IPS DF 4.7 (cell line): ENCODE data around the gene ANKRD49.

Source experiments
- DNase-seq: peaks from one replicate; pipeline ENCODE4 v3.0.0-alpha.2; 2013; ENCODE audit warnings: low spot score; ENCODE audit errors: extremely low read depth

Gene ANKRD49, protein sequence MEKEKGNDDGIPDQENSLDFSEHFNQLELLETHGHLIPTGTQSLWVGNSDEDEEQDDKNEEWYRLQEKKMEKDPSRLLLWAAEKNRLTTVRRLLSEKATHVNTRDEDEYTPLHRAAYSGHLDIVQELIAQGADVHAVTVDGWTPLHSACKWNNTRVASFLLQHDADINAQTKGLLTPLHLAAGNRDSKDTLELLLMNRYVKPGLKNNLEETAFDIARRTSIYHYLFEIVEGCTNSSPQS

DNA sequence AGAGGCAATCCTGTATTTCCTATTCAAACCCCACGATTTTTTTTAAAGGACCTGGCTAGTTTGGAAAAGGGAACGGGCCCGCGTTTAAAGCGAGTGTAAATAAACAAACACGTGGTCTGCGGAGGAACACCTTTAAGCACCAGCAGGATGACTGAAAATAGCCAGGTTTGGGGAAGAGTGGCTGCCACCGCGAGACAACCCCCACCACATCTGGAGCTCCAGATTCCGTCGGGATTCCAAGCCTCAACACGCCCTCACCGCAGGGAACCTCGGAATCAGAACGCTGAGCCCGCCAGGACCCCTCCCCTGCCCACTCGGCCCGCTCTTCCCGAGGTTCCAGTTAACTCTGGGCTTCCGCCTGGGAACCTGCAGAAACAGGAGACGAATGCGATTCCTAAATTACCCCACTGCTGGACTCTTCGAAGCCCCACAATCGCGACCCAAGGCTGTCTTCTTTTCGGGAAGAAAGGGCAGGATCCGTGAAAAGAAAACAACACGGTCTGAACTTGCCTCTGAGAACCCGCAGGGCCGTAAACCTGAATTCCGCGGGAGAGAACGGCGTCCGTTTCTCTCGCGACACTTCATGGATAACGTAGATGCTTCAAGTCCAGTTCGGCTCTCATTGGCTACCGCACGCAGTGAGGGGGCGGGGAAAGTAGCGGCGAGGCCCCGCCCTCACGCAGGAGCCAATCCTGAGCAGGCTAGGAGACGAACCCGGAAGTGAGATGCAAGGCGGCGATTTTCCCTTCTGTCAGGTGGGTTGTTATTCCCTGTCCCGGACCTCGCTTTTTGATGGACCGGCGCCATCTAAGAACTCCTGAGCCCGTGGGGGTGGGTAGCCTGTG is at the start of gene ANKRD49, which contains the start of gene MRE11:
ANKRD49 (plus strand) TSS at position 704 of the 845 bp plus-strand sequence. CDS start 2,710 bp downstream, outside the sequence.
MRE11 (minus strand) TSS at position 564 of the 845 bp plus-strand sequence. CDS start 1,043 bp downstream, outside the sequence.
- peak; percentile 84 for DNase-seq

DNA sequence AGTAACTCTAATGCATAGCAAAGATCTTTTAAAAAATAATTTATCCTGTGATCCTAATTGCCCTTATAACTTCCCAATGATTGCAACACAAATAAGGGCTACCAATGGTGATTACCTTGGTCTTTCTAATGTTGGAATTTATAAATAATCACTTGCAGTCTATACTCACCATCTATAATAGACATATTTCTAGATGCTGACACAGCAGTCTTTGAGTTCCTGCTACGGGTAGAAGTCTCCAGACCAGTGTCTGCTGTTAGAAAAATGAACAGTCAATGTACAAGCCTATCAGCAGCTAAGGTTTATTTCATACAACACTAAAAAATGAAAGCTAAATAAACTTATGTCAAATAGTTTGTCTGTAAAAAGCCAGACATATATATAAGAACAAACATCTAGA is 48.1 kb upstream of the ANKRD49 start:
- no peak for DNase-seq

DNA sequence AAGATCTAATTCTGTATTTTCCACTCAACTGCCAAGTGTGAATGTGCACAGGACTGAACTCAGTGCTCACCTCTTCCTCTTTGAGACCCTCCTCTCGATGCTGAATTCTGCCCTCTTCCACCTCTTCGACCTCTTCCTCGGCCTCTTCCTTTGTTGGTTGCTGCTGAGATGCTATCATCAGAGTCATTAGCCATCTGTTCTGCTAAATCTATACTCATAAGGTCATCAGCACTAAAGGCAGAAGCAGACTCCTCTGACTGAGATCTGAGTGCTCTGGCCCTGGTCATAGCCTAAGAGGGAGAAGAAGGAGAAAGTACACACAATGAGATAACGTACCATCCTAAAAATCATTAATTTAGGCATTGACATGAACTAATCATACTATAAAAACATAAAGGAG is 46.6 kb upstream of the ANKRD49 start:
- no peak for DNase-seq

DNA sequence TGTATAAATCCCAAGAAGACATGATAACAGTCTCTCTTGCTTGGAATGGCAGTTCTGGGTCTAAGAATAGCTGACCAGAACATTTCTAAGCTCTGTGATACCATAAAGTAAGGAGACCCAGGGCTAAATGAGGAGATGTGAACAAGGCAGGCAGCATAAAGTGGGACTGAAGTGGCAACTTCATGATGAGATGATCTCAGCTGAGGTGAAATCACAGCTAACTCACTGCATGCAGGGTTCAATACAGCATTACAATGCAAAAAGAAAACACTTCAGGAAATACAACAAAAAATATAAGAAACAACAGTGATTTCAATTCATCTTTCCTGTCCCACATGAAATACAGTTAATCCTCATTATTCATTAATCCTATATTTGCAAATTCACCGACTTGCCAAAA is 44.8 kb upstream of the ANKRD49 start:
- no peak for DNase-seq

DNA sequence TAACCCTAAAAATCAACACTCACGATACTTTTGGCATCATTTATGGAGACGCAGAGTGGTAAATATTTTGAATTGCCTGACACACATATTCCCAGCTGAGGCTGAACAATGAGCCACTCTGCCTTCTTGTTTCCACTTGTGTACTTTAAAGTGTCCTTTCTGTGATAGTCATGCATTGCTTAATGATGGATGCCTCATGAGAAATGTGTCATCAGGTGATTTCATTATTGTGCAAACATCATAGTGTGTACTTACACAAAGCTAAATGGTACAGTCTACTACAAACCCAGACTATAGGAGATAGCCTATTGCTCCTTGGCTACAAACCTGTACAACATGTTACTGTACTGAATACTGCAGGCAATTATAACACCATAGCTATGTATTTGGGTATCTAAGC is 44.3 kb upstream of the ANKRD49 start:
- no peak for DNase-seq

DNA sequence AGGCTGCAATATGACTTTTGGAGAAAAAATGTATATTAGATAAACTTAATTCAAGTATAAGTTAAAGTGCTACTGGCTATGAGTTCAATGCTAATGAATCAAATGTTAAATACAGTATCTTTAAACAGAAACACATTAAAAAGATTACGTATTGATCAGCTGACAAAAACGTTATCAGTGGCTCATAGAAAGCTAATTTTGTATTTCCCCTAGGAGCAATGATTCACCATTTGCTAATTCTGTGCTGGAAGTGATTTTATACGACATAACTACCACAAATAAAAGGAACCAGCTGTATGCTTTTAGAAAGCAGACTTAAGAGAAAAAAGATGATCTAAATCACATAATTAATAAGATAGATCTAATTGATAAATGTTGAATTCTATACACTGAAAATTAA is 43.7 kb upstream of the ANKRD49 start:
- no peak for DNase-seq

DNA sequence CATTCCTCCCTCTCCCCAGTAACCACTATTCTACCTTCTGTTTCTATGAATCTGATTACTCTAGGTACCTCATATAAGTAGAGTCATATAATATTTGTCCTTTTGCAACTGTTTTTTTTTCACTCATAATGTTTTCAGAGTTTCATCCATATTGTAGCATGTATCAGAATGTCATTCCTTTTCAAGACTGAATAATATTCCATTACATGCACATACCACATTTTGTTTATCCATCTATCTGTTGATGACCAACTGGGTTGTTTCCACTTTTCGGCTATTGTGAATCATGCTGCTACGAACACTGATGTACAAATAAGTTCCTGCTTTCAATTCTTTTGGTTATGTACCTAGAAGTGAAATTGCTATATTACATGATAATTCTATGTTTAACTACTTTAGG is 40.8 kb upstream of the ANKRD49 start:
- DNase-seq: no peak

DNA sequence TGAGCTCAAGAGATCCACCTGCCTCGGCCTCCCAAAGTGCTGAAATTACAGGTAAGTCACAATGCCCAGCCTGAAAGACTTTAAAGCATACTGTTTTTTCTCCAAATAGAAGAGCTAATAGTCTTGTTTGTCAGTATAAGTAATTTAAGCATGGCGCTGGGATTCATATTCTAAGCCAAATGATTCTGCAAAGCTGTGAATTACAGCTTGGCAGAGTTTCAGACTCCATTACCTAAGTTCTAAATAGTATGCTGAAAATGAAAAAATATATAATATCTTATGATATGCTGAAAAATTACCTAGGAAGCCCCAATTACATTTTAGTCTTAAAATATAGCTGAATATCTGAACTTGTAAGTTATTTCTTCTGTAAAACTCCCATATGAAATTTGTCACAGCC is 39.5 kb upstream of the ANKRD49 start:
- no peak for DNase-seq

DNA sequence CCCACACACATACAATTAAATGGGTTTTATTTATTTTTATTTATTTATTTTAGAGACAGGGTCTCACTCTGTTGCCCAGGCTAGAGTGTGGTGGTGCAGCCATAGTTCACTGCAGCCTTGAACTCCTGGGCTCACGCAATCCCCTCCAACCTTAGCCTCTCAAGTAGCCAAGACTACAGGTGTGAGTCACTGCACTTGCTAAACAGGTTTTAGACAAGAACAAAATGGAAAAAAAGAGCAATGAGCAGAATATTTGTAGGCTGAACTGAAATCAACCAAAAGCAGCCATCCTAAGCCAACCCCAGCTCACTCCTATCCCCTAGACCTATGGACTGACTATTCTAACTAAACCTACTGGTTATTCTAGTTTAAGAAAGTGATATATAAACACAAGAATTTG is 37.9 kb upstream of the ANKRD49 start:
- no peak for DNase-seq

DNA sequence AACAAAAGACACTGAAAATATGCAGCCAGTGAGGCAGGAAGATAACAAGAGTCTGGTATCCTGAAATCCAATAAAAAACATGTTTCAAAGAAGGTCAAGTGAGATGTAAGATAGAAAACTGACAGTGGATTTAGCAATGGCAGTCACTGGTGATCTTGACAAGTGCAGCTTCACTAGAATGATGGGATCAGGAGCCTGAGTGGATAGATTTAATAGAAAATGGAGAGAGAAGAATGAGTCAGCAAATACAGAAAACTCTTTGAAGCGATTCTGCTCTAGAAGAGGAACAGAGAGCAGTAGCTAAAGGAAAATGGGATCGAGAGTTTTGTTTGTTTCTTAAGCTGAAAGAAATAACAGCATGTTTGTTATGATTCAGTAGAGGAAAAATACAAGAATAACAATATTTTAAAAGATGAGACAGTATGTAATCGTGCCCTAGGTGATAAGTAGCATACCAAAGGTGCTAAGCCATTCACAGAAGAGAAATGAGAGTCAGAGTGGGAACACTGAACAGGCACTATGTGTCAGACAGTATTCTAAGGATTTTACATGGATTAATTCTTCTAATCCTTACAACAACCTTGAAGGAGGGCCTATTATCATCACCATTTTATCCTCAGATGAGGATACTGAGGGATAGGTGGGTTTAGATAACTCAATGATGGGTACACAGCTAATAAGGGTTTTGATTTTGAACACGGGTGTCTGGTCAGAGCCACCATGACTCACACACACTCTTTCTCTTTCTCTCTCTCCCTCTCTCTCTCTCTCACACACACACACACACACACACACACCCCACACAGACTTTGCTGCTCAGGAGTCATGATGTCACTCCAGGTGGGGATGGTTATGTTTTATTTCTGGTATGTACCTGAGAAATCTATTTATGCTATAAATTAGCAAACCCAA is 36.4 kb upstream of the ANKRD49 start:
- DNase-seq: no peak

DNA sequence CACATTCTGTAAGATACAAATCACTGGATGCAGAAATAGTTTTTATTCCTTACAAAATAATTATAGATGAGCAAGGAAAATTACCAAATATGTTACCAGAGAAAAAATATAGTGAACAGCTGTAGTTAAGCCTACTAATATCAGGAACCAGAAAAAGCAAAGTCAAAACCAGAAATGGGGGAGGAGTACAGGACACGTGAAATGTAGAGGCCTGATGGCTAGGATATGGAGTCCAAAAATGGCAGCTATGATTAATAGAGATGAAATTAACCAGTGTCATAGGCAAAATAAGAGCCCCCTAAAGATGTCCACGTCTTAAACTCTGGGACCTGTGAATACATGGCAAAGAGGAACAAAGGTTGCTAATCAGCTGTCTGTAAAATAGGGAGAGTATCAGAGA is 34.2 kb upstream of the ANKRD49 start:
- no peak for DNase-seq

DNA sequence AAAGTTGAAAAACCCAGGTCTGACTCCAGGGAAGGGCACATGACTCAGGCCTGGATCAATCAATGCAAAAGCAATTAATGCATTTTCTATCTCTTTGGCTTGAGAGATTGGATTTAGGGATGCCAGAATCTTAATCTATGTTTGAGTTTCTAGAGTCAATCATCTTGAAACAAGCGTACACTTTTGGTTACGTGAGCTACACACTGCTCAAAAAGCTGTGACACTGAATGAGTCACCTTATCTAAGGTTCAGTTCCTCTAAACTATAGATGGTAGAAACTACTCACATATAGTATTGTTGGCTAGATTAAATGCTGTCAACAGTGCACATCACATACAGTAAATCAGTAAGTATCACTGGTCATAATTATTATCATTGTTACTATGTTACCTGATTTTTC is 24.4 kb upstream of the ANKRD49 start:
- DNase-seq: no peak

DNA sequence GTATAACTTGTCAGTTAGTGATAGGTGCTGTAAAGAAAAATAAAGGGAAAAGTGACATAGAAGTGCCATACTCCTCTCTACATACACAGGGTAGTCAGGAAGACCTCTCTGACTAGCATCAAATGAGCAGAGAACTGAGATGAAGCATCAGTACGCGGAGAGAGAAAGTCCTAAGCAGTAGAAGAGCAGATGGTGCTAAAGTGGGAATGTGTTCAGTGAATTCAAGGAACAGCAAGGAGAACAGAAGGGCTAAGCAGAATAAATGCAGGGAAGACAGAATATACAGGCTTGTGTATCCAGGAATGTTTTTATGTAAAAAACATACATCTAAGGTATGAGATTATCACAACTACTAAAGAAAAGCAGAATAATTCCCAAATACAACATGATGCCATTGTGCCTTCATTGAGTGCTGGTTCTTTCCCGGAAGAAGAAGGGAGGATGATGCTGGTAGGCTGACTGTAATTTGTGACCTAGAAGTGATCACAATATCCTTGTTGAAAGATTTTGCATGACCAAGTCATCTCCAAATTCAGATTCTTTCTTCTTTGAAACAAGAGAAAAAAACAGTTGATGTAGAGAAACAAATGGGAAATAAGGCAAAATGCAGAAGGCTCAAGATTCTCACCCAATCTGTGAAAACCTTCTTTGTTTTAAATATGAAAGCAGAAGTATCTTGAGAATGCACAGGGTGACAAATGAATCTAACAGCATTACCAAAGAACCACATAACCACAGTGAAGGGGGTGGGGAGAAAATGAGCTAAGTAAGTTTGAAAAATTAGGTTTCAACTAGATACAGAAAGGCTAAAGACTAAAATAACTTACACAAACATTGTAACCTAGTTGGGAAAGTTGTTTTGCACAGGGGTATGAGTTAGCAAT is 20.6 kb upstream of the ANKRD49 start:
- DNase-seq: peak; percentile 14

DNA sequence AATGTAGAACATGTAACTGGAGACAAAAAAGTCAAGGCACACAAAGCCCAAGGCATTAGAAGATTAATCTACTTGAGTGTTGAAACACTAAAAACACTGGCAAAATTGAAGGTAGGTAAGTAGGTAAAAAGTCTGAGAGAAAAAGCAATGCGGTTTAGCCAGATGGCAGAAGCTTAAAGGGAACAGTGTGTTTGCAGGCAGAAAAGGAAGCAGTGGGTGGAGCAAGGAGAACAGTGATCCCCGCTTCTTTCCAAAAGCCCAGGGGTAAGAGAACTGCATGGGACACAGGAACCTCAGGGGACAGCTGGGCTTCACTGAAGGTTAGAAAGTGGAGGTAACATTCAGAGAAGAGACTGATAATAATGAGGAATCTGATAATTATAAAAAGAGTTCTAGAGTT is 16.2 kb upstream of the ANKRD49 start:
- no peak for DNase-seq

DNA sequence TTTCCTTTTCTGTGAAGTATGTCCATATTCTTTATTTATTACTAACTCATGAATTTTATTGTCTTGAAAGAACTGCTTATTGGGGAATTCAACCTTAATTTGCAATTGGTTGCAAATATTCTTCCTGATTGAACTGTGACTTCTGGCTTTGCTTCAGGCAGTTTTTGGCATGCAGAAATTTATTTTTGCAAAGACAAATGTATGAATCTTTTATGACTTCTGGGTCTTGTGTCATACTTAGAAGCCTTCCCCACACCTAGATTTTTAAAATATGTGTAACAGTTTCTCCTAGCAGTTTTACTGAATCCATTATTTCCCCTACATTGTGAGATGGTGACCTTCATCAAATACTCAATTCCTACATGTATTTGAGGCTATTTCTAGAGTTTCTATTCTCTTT is 12.4 kb upstream of the ANKRD49 start:
- DNase-seq: no peak

DNA sequence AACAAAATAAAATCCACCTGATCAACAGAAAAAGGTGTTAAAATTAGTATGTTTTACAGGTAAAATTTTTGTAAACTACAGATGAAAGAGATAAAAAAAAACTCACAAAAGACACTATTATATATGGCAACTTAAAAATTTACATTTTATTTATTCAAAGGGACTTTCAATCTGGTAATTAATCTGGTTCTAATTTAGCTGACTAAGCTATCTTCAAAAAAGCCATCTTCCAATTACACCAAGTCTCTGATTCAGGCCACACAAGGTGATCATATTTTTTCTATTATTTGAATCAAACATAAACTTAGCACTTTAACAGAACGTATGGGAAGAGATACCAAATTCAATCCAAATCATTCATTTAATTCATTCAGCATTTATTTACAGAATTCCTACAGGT is 7.7 kb upstream of the ANKRD49 start:
- DNase-seq: no peak

DNA sequence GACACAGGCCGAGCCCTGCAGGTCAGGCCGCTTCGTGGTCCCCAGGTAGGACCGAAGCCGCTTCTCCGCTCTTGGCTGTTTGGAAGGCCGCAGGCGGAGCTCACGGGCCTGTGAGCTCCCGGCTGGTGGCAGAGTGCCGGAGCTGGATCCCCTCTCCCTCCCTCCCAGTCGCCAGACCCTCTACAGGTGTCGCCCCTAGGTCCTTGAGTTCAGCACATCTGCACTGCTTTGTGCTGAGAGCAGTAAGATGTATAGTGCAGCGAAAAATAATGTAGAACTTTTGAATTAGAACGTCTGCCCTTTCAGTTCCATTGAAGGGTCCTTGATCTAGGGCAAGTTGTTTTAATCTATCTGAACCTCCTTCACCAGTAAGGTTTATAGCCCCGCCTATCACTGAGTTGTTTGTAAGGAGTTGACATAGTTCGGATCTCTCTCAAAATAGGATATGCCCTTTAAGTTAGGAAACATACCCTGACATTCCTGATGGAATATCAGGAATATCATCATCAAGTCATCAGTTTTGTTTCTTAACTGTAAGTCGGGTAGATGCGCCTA is 419 bp downstream of the ANKRD49 start:
- DNase-seq: no peak

DNA sequence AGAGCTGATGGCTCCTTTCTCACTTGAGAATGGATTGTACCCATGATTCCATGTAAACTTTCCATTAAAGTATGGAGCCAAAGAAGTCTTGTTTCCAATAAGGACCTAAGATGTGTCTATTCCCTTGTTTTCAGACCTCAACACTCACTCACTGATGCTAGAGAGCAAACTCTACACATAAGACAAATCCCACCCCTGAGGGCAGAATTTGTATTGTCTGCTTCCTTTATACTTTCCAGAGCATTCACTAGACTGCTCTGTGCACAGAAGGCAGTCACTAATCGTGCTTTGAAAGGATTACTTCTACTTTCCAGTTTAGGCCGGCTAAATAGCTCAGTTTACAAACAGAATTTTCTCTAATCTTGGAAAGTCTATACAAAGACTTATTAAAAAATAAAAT is 6.4 kb downstream of the ANKRD49 start:
- DNase-seq: no peak

DNA sequence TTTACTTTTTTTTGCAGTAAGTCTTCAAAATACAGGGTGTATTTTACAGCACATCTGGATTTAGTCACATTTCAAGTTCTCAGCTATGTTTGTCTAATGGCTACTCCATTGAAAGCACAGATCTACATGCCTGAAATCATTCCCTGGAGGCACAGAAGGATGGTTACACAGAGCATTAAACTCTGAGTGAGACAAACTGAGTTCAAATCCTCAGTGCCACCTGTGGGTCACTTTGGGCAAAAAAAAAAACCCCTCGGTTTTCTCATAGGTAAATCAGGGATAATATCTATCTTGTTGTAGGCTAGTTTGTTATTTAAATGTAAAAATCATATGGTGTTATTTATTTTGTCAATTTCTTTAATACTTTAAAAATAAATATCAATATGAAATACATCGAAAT is 7.7 kb downstream of the ANKRD49 start:
- DNase-seq: no peak

DNA sequence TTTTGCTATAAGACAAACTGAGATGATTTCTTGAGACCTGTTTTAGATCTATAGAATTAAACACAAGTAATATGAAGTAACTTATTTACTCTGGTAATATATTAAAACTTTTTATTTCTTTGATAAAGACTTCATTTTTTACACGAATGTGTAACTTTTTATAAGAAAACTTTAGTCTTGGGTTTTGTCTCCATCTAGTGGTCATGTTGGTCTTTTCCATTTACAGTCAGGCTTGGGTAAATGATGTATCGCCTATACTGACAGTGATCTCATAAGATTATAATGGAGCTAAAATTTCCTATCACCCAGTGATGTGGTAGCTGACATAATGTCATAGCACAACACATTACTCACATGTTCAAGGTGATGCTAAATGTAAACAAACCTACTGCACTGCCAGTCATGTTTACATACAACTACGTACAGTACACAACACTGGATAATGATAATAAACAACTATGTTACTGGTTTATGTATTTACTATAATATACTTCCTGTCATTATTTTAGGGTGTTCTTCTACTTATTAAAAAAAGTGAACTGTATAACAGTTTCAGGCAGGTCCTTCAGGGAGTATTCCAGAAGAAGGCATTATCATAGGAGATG is 11.0 kb downstream of the ANKRD49 start:
- no peak for DNase-seq
